Cardiac muscle cell (in vitro differentiated cells and primary cell): ENCODE data around the gene UBTFL1. TPM values are rescaled to one million over a fixed set of nuclear protein-coding genes. Genes with fewer than 3 reads are reported as not detected.
A peak's percentile ranks its signal among the peaks of the same experiment; 100 is the strongest.

Experiments
- DNase-seq, 2 donors: peaks; one replicate each; pipeline versions ENCODE4 v3.0.0 to v3.0.0-alpha.2; 2010 to 2017; ENCODE audit warnings: low read depth in 1 of 2, low spot score in 1 of 2
- H3K27ac ChIP-seq: fragments of 200-600 bp; sonication (generic); 2 replicates; pipeline ENCODE4 v1.5.1; 2016
- H3K27me3 ChIP-seq: fragments of 200-600 bp; sonication (generic); 2 replicates; pipeline ENCODE4 v1.6.0; 2016; ENCODE audit warnings: control low read depth
- H3K36me3 ChIP-seq: fragments of 200-600 bp; sonication (generic); 2 replicates; pipeline ENCODE4 v1.5.1; 2016; ENCODE audit warnings: control low read depth
- H3K4me1 ChIP-seq: fragments of 200-600 bp; sonication (generic); 2 replicates; pipeline ENCODE4 v1.8.1; 2017; ENCODE audit warnings: low read depth, mild to moderate bottlenecking, mixed run types
- H3K4me3 ChIP-seq: fragments of 200-600 bp; sonication (generic); 2 replicates; pipeline ENCODE4 v1.5.1; 2016; ENCODE audit warnings: mild to moderate bottlenecking
- H3K9me3 ChIP-seq: fragments of 200-600 bp; sonication (generic); 2 replicates; pipeline ENCODE4 v1.5.1; 2017; ENCODE audit warnings: low read depth, mild to moderate bottlenecking, control low read depth
- polyA plus RNA-seq: library from polyadenylated mRNA; unstranded; fragments of >200 nt; fragmentation: Nextera tagmentation; extraction: Ambion mirVana; gene quantifications from 2 replicates; pipeline ENCODE4 v1.2.1, GENCODE V29; 2016
- total RNA-seq: library from RNA; depleted of rRNA; stranded (reverse); fragments of >200 nt; gene quantifications from 2 replicates; pipeline ENCODE4 v1.2.3, GENCODE V29; 2016
- TF ChIP-seq, protein P1 (sequence below): IDR thresholded peaks from 2 replicates; pipeline ENCODE4 v1.5.1; 2012; ENCODE audit warnings: low read depth, mild to moderate bottlenecking, low read length

Gene UBTFL1
- total and polyA plus RNA-seq, 2 experiments from 2014 or later: not detected

DNA sequence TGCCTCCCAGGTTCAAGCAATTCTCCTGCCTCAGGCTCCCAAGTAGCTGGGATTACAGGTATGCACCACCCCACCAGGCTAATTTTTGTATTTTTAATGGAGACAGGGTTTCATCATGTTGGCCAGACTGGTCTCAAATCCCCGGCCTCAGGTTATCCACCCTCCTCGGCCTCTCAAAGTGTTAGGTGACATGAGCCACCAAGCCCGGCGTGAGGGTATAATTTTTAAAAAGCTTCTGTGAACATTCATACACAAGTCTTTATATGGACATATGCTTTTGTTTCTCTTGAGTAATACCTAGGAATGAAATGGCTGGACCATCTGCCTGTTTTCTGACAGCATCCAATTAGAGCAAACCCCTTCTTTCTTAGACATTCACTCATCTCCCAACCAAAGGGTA is 34.4 kb downstream of the UBTFL1 start:
- no peak overlapping the region for H3K4me3 ChIP-seq
- TF ChIP-seq, protein P1, sequence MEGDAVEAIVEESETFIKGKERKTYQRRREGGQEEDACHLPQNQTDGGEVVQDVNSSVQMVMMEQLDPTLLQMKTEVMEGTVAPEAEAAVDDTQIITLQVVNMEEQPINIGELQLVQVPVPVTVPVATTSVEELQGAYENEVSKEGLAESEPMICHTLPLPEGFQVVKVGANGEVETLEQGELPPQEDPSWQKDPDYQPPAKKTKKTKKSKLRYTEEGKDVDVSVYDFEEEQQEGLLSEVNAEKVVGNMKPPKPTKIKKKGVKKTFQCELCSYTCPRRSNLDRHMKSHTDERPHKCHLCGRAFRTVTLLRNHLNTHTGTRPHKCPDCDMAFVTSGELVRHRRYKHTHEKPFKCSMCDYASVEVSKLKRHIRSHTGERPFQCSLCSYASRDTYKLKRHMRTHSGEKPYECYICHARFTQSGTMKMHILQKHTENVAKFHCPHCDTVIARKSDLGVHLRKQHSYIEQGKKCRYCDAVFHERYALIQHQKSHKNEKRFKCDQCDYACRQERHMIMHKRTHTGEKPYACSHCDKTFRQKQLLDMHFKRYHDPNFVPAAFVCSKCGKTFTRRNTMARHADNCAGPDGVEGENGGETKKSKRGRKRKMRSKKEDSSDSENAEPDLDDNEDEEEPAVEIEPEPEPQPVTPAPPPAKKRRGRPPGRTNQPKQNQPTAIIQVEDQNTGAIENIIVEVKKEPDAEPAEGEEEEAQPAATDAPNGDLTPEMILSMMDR: no peak
- peaks cover 6% of the 10 kb centered on the region for H3K4me1 ChIP-seq
- no peaks in the 10 kb centered on the region for H3K9me3 ChIP-seq
- H3K36me3 ChIP-seq: no peaks in the 10 kb centered on the region
- no peak for DNase-seq
- no peak overlapping the region for H3K27ac ChIP-seq
- H3K27me3 ChIP-seq: no peaks in the 10 kb centered on the region

DNA sequence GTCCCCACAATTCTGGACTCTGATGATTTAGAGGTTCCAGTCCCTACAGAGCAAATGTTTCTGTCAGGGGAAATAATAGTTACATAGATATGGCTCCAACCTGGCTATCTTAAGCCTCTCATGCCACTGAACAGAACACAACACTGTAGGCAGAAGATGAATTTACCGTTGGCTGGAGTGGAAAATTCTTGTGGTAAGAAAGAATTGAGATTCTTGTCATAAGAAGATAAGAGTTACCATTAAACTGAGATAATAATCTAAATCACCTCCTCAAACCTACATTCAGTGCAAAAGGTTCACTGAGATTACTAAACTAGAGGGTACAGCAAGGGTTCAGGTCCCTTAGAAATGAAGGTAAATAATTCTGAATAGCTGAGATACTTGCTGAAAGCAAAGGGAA is 38.6 kb downstream of the UBTFL1 start:
- Histone ChIP-seq H3K27me3 (no peaks in the 10 kb centered on the region), H3K27ac (no peak overlapping the region), H3K36me3 (no peaks in the 10 kb centered on the region), H3K4me3 (no peak overlapping the region), H3K9me3 (no peaks in the 10 kb centered on the region), H3K4me1 (peaks cover 6% of the 10 kb centered on the region)
- TF ChIP-seq, protein P1: no peak
- no peak for DNase-seq

DNA sequence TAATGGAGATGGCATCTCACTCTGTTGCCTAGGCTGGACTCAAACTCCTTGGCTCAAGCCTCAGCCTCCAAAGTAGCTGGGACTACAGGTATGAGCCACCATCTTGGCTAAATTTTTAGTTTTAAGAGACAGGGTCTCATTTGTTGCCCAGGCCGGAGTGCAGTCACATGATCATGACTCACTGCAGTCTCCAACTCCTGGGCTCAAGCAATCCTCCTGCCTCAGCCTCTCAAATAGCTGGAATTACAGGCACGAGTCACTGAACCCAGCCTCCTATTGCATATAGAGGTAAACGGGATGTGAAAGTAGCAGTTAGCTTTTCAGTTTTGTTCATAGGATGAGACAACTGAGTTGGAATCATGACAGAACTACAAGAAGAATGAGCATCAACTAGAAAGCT is 39.2 kb downstream of the UBTFL1 start:
- no peak for DNase-seq
- H3K27ac ChIP-seq: no peak overlapping the region

DNA sequence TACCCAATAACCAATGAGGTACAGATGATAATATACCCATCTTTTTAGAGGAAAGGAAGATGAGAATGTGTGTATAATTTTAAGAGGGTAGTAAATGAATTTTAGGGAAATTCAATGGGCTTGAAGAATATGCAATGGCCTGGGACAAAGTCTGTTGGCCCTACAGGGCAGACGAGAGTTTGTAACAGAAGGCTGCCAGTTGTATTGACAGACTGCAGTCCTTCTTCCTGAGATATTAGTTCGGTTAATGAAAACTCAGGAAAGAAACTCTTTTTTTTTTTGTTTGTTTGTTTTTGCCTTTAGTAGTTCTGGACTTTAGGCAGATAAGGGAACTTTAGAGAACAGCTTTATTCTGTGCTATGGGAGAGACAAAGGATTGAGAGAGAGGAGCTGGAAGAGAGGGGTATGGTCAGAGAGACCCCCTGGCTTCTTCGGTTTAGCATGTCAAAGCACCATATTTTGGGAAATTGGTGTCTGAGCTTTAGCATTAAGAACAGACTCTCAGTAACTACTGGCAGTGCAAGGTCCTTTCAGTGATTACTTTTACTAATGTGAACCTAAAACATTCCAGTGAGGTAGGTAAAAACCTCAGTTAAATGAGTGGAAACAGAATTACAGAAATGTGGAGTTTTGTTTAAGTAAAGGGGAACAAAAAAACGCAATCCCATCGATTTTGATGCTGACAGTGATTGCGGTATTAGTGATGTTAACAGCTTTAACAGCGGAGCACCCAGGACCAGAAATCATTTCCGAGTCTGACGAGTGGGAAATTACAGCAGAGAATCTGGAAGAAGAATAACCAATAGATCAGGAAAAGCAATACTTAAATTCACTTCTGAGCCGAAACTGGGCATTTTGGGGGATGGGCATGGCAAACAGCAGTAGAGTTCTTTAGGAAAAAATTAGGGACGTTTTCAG is 48.1 kb downstream of the UBTFL1 start:
- H3K36me3 ChIP-seq: no peaks in the 10 kb centered on the region
- peak overlapping the region; percentile 80 for H3K4me3 ChIP-seq
- H3K27me3 ChIP-seq: no peaks in the 10 kb centered on the region
- DNase-seq: no peak
- no peak overlapping the region for H3K27ac ChIP-seq
- TF ChIP-seq, protein P1: no peak
- H3K9me3 ChIP-seq: no peaks in the 10 kb centered on the region
- H3K4me1 ChIP-seq: peaks cover 10% of the 10 kb centered on the region

More for the DNA sequence above, 39.2 kb downstream of the UBTFL1 start:
- Histone ChIP-seq H3K4me3 (no peak overlapping the region), H3K27me3 (no peaks in the 10 kb centered on the region), H3K9me3 (no peaks in the 10 kb centered on the region), H3K4me1 (peaks cover 6% of the 10 kb centered on the region), H3K36me3 (no peaks in the 10 kb centered on the region)
- TF ChIP-seq, protein P1: no peak

DNA sequence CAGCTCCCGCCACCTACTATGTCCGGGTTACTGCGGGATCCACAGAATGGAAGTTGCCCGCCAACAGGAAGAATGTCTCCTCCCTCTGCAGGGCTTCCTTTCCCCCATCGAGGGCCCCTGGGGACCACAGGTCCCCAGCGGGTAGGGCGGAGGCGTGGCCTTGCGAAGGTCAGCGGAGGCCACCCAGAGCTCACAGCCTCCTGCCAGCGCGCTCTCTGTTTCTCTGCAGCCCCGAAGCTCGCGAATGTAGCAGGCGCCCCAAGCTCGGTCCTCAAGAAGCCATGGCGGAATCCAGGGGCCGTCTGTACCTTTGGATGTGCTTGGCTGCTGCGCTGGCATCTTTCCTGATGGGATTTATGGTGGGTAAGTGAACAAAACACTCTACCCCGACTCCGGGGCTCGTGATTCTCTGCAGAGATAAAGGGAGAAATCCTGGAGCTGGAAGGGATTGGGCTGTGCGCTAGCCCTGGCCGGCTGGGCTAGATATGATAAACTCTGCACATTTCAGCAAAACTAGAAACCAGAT is 48.8 kb downstream of the UBTFL1 start, which contains the start of gene NAALAD2:
TSS of gene NAALAD2 (plus strand) at position 186 of the 526 bp plus-strand sequence. CDS start at position 282, 96 bp downstream.
- DNase-seq: peak; percentile 80 to 83
- Histone ChIP-seq H3K27ac (no peak within 1 kb of the TSS), H3K9me3 (no peaks in the 10 kb centered on the region), H3K4me3 (peak within 1 kb of the TSS; percentile 80), H3K27me3 (no peaks in the 10 kb centered on the region), H3K36me3 (no peaks in the 10 kb centered on the region), H3K4me1 (peaks cover 10% of the 10 kb centered on the region)
- TF ChIP-seq, protein P1: no peak
